DND-41 (cell line): Measurements from ENCODE around the gene TPD52L2.
"Not testable (repeated sequence)": the region's sequence is repeated elsewhere in the genome, so short reads cannot be mapped to it uniquely, and the experiment has no call there.

ENCODE experiments used
- EZH2 ChIP-seq: IDR thresholded peaks from 3 replicates; pipeline ENCODE4 v1.6.1; 2012; ENCODE audit warnings: borderline replicate concordance, low read depth, mild to moderate bottlenecking, moderate library complexity, low read length, inconsistent platforms; ENCODE audit not compliant: severe bottlenecking
- TF ChIP-seq, protein P1 (sequence below): IDR thresholded peaks from 2 replicates; pipeline ENCODE4 v1.5.1; 2012; ENCODE audit warnings: borderline replicate concordance, low read length, moderate library complexity, mild to moderate bottlenecking; ENCODE audit not compliant: poor library complexity, severe bottlenecking; ENCODE audit errors: extremely low read depth

DNA sequence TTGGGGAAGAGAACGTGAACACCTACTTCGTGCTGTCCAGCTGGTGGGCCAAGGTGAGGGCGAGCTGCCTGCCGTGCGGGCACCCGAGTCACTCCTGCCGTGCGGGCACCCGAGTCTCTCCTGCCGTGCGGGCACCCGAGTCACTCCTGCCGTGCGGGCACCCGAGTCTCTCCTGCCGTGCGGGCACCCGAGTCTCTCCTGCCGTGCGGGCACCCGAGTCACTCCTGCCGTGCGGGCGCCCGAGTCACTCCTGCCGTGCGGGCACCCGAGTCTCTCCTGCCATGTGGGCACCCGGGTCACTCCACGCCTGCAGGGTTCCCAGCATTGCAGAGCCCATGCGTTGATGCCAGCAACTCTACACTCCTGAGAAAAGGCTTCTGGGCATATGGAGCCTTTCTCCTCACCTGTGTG lies 64.4 kb downstream of the TPD52L2 start:
- TF ChIP-seq, protein P1, sequence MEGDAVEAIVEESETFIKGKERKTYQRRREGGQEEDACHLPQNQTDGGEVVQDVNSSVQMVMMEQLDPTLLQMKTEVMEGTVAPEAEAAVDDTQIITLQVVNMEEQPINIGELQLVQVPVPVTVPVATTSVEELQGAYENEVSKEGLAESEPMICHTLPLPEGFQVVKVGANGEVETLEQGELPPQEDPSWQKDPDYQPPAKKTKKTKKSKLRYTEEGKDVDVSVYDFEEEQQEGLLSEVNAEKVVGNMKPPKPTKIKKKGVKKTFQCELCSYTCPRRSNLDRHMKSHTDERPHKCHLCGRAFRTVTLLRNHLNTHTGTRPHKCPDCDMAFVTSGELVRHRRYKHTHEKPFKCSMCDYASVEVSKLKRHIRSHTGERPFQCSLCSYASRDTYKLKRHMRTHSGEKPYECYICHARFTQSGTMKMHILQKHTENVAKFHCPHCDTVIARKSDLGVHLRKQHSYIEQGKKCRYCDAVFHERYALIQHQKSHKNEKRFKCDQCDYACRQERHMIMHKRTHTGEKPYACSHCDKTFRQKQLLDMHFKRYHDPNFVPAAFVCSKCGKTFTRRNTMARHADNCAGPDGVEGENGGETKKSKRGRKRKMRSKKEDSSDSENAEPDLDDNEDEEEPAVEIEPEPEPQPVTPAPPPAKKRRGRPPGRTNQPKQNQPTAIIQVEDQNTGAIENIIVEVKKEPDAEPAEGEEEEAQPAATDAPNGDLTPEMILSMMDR, result not testable (repeated sequence)
- not testable (repeated sequence) for TF ChIP-seq EZH2
